Activated CD4-positive, alpha-beta T cell treated with anti-CD3 and anti-CD28 coated beads, Interleukin-2, amount 50 U/mL, for 1 hour (primary cell): ENCODE results near the gene KIF25.

Experiments
- DNase-seq: peaks from one replicate; pipeline ENCODE4 v3.0.0-alpha.2; 2020

KIF25 gene

GRCh38 chr6:167997642-167998041 is at the start of gene KIF25:
Gene KIF25, plus strand, starts transcription at chr6:167997671. Its CDS starts 31,915 bp downstream, at chr6:168029586.
- no peak for DNase-seq

GRCh38 chr6:167947716-167948115 is 49.8 kb upstream of the KIF25 start:
- no peak for DNase-seq

- no peak for DNase-seq
Measured at GRCh38 chr6:167948716-167949115, 48.8 kb upstream of the KIF25 start.

- DNase-seq = no peak
Measured at GRCh38 chr6:167949121-167949684, 48.3 kb upstream of the KIF25 start.

- no peak for DNase-seq
Measured at GRCh38 chr6:167951781-167952511, 45.5 kb upstream of the KIF25 start.

- DNase-seq = no peak
Measured at GRCh38 chr6:167952512-167952859, 45.0 kb upstream of the KIF25 start.

- no peak for DNase-seq
Measured at GRCh38 chr6:167953551-167953950, 43.9 kb upstream of the KIF25 start.

GRCh38 chr6:167954151-167954550 is 43.3 kb upstream of the KIF25 start:
- no peak for DNase-seq

GRCh38 chr6:167956491-167956890 is 41.0 kb upstream of the KIF25 start:
- DNase-seq = no peak

GRCh38 chr6:167956983-167957492 is 40.4 kb upstream of the KIF25 start:
- DNase-seq = no peak

GRCh38 chr6:167957626-167958025 is 39.8 kb upstream of the KIF25 start:
- no peak for DNase-seq

GRCh38 chr6:167960579-167960978 is 36.9 kb upstream of the KIF25 start:
- no peak for DNase-seq

- DNase-seq = no peak
Measured at GRCh38 chr6:167962711-167963110, 34.8 kb upstream of the KIF25 start.

- no peak for DNase-seq
Measured at GRCh38 chr6:167963589-167964057, 33.8 kb upstream of the KIF25 start.

- no peak for DNase-seq
Measured at GRCh38 chr6:167965592-167966539, 31.6 kb upstream of the KIF25 start.

- no peak for DNase-seq
Measured at GRCh38 chr6:167966540-167966905, 30.9 kb upstream of the KIF25 start.

- DNase-seq = peak; percentile 11
Measured at GRCh38 chr6:167968091-167968490, 29.4 kb upstream of the KIF25 start.

- no peak for DNase-seq
Measured at GRCh38 chr6:167970230-167970629, 27.2 kb upstream of the KIF25 start.

- DNase-seq = no peak
Measured at GRCh38 chr6:167972193-167972592, 25.3 kb upstream of the KIF25 start.

GRCh38 chr6:167973148-167973885 is 24.2 kb upstream of the KIF25 start:
- no peak for DNase-seq

- no peak for DNase-seq
Measured at GRCh38 chr6:167974640-167975344, 22.7 kb upstream of the KIF25 start.

- DNase-seq = no peak
Measured at GRCh38 chr6:167975458-167975857, 22.0 kb upstream of the KIF25 start.
